Neural crest cell (in vitro differentiated cells): ENCODE results near the gene GRPEL1. TPM values are rescaled to one million over a fixed set of nuclear protein-coding genes. Genes with fewer than 3 reads are reported as not detected.
A peak's percentile ranks its signal among the peaks of the same experiment; 100 is the strongest.

Source experiments
- DNase-seq: peaks from one replicate; pipeline ENCODE4 v3.0.0; 2021; ENCODE audit warnings: low read depth, mixed read lengths, low spot score
- H3K27ac Mint-ChIP-seq: one replicate; pipeline ENCODE4 v1.8.0; 2021; ENCODE audit warnings: mild to moderate bottlenecking, mixed read lengths; ENCODE audit not compliant: unreplicated experiment
- H3K27me3 Mint-ChIP-seq: 2 replicates; pipeline ENCODE4 v1.8.0; 2021; ENCODE audit warnings: low read depth, mild to moderate bottlenecking, mixed read lengths
- H3K36me3 Mint-ChIP-seq: 2 replicates; pipeline ENCODE4 v1.8.0; 2021; ENCODE audit warnings: low read depth, mild to moderate bottlenecking, mixed read lengths
- H3K4me1 Mint-ChIP-seq: 2 replicates; pipeline ENCODE4 v1.8.0; 2021; ENCODE audit warnings: mixed read lengths
- H3K4me3 Mint-ChIP-seq: one replicate; pipeline ENCODE4 v1.8.0; 2021; ENCODE audit warnings: mild to moderate bottlenecking, mixed read lengths
- H3K9me3 Mint-ChIP-seq: 2 replicates; pipeline ENCODE4 v1.8.0; 2021; ENCODE audit warnings: mixed read lengths
- total RNA-seq: library from RNA; stranded (reverse); gene quantifications from 2 replicates; pipeline ENCODE4 v1.2.1, GENCODE V29; 2021
- TF ChIP-seq, protein P1 (sequence below): fragments of 200-600 bp; sonication (generic); conservative IDR thresholded peaks from 2 replicates; pipeline ENCODE4 v1.5.0; 2021; ENCODE audit warnings: antibody characterized with exemption, mild to moderate bottlenecking

The GRPEL1 gene
- total RNA-seq, 1 donor from 2014 or later, result 28.2 TPM

- H3K36me3 Mint-ChIP-seq, result no peaks in the 10 kb centered on the region
- no peak overlapping the region for H3K27ac Mint-ChIP-seq
- no peaks in the 10 kb centered on the region for H3K9me3 Mint-ChIP-seq
- TF ChIP-seq, protein P1, sequence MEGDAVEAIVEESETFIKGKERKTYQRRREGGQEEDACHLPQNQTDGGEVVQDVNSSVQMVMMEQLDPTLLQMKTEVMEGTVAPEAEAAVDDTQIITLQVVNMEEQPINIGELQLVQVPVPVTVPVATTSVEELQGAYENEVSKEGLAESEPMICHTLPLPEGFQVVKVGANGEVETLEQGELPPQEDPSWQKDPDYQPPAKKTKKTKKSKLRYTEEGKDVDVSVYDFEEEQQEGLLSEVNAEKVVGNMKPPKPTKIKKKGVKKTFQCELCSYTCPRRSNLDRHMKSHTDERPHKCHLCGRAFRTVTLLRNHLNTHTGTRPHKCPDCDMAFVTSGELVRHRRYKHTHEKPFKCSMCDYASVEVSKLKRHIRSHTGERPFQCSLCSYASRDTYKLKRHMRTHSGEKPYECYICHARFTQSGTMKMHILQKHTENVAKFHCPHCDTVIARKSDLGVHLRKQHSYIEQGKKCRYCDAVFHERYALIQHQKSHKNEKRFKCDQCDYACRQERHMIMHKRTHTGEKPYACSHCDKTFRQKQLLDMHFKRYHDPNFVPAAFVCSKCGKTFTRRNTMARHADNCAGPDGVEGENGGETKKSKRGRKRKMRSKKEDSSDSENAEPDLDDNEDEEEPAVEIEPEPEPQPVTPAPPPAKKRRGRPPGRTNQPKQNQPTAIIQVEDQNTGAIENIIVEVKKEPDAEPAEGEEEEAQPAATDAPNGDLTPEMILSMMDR, result no peak
- no peak overlapping the region for H3K4me3 Mint-ChIP-seq
- H3K27me3 Mint-ChIP-seq, result no peaks in the 10 kb centered on the region
- H3K4me1 Mint-ChIP-seq, result no peaks in the 10 kb centered on the region
- no peak for DNase-seq
Measured at GRCh38 chr4:7034262-7035081, 33.4 kb downstream of the GRPEL1 start.

GRCh38 chr4:7032596-7032995 lies 35.3 kb downstream of the GRPEL1 start:
- Mint-ChIP-seq H3K36me3 (peaks cover 3% of the 10 kb centered on the region), H3K4me3 (no peak overlapping the region), H3K9me3 (no peaks in the 10 kb centered on the region), H3K27me3 (no peaks in the 10 kb centered on the region), H3K4me1 (no peaks in the 10 kb centered on the region), H3K27ac (no peak overlapping the region)
- TF ChIP-seq, protein P1, result no peak
- DNase-seq, result no peak

GRCh38 chr4:7031558-7032449 lies 36.1 kb downstream of the GRPEL1 start:
- H3K4me1 Mint-ChIP-seq, result no peaks in the 10 kb centered on the region
- peak overlapping the region; percentile 78 for H3K27ac Mint-ChIP-seq

DNA sequence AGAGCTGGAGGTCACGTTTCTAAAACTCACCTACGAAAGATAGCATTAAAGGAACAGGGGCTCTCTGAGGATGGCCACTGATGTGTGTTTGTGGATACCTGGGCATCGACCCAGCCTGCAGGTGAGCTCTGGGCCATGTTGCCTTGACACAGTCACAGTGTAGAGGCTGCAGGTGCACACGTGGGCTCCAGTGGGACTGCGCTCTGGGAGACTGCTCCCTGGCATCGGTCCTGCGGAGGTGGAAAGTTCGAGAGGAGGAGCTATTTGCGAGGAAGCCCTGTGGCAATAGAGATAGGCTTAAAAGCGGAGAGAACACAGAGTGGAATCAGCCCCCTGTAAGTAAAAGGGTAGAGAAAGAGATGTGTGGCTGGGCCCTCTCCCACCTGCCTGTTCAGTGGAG lies 37.0 kb downstream of the GRPEL1 start:
- no peaks in the 10 kb centered on the region for H3K9me3 Mint-ChIP-seq
- H3K27ac Mint-ChIP-seq, result no peak overlapping the region
- no peak overlapping the region for H3K4me3 Mint-ChIP-seq
- no peak for DNase-seq
- peaks cover 3% of the 10 kb centered on the region for H3K36me3 Mint-ChIP-seq
- no peaks in the 10 kb centered on the region for H3K4me1 Mint-ChIP-seq
- TF ChIP-seq, protein P1, result no peak
- no peaks in the 10 kb centered on the region for H3K27me3 Mint-ChIP-seq

More at GRCh38 chr4:7031558-7032449, 36.1 kb downstream of the GRPEL1 start:
- Mint-ChIP-seq H3K4me3 (no peak overlapping the region), H3K36me3 (peaks cover 3% of the 10 kb centered on the region), H3K27me3 (no peaks in the 10 kb centered on the region), H3K9me3 (no peaks in the 10 kb centered on the region)
- DNase-seq, result no peak
- TF ChIP-seq, protein P1, result no peak

DNA sequence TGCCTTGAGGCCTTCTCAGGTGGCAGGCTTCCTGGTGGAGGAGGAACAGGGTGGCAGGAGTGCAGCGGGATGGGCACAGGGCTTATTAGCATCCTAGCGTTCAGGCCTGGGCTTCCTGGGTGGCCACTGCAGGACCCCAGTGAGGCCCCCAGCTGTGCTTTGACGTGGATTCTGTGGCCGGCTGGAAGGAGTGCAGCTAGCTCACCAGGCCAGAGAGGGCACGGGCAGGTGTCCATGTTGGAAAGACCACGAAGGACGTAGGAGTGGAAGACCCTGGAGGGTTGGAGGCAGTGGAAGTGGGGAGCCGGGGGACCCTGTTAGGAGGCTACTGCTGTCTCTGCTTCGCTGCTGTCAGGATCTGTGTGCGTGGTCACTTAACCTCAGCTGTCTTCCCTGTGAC lies 37.9 kb downstream of the GRPEL1 start:
- Mint-ChIP-seq H3K27me3 (no peaks in the 10 kb centered on the region), H3K4me3 (no peak overlapping the region), H3K9me3 (no peaks in the 10 kb centered on the region), H3K4me1 (no peaks in the 10 kb centered on the region), H3K36me3 (peaks cover 3% of the 10 kb centered on the region), H3K27ac (no peak overlapping the region)
- TF ChIP-seq, protein P1, result no peak
- DNase-seq, result no peak
